Kidney (tissue), 14 donors: Measurements from ENCODE around the gene MED14. TPM values are rescaled to one million over a fixed set of nuclear protein-coding genes. Genes with fewer than 3 reads are reported as not detected.

Experiments
- DNase-seq, 5 donors: peaks; one replicate each; pipeline ENCODE4 v3.0.0-alpha.2; 2013 to 2020
- FAIRE-seq: peaks from 2 replicates; lab custom pipeline; 2012; peaks lifted over from hg19 to GRCh38; lab: Jason Lieb, UNC
- H3K27ac ChIP-seq, 2 donors: one replicate each; pipeline ENCODE4 v1.7.0; 2013; ENCODE audit warnings: low read depth in 2 of 2, low read length in 2 of 2, inconsistent platforms in 1 of 2
- H3K27me3 ChIP-seq: one replicate; pipeline ENCODE4 v1.7.1; 2013; ENCODE audit warnings: low read length, inconsistent platforms; ENCODE audit not compliant: control insufficient read depth, insufficient read depth
- H3K36me3 ChIP-seq, 3 donors: one replicate each; pipeline versions ENCODE4 v1.7.0 to v1.7.1; 2013; ENCODE audit warnings: low read length in 3 of 3, control low read depth in 1 of 3, inconsistent platforms in 1 of 3; ENCODE audit not compliant: insufficient read depth in 3 of 3, control insufficient read depth in 2 of 3
- H3K4me1 ChIP-seq, 3 donors: one replicate each; pipeline versions ENCODE4 v1.7.0 to v1.7.1; 2013; ENCODE audit warnings: low read length in 3 of 3, inconsistent platforms in 1 of 3, low read depth in 1 of 3; ENCODE audit not compliant: control insufficient read depth in 2 of 3, insufficient read depth in 2 of 3
- H3K4me3 ChIP-seq, 3 donors: one replicate each; pipeline versions ENCODE4 v1.7.0 to v1.8.1; 2013; ENCODE audit warnings: low read length in 3 of 3, control low read depth in 1 of 3, inconsistent platforms in 1 of 3
- H3K9ac ChIP-seq, 3 donors: one replicate each; pipeline versions ENCODE4 v1.7.0 to v1.7.1; 2013; ENCODE audit warnings: low read length in 3 of 3, control low read depth in 1 of 3, inconsistent platforms in 1 of 3
- H3K9me3 ChIP-seq, 3 donors: one replicate each; pipeline versions ENCODE4 v1.7.0 to v1.7.1; 2013; ENCODE audit warnings: low read length in 3 of 3, control low read depth in 1 of 3, inconsistent platforms in 1 of 3; ENCODE audit not compliant: control insufficient read depth in 2 of 3, insufficient read depth in 1 of 3
- CTCF ChIP-seq: IDR thresholded peaks from 3 replicates; pipeline ENCODE4 v1.5.1; 2012; ENCODE audit warnings: mild to moderate bottlenecking, moderate library complexity, borderline replicate concordance; ENCODE audit not compliant: insufficient read depth; ENCODE audit errors: extremely low read depth
- intact Hi-C: fragments of 100-400 bp; cut with DNase I; formaldehyde crosslinking; loops from one replicate; pipeline ENCODE4 v1.11.1; 2022
- polyA plus RNA-seq: library from polyadenylated mRNA; stranded (reverse); fragments of 350-450 nt; fragmentation: Illumina TruSeq; extraction: RNeasy Lipid Tissue Mini Kit (QIAGEN cat#74804); gene quantifications from one replicate; pipeline ENCODE4 v1.2.3, GENCODE V29; 2014; ENCODE audit warnings: low read depth, low replicate concordance; ENCODE audit not compliant: insufficient read depth
- total RNA-seq: library from RNA; stranded (reverse); fragmentation: NEBNext Ultra II Directional; extraction: Animal tissue kit (Norgen Biotek cat#: 25700); gene quantifications from one replicate; pipeline ENCODE4 v1.2.1, GENCODE V29; 2021
- donor health status: control.
- donor health status: control.
- donor health status: control.
- donor health status: control.
- donor health status: control.
- donor health status: DM: yes; HTN: yes; CAD: no.
- donor health status: Normal renal cell carcinoma (clear cell type).

MED14 gene
- total and polyA plus RNA-seq, 2 donors from 2014 or later, result 5.9 to 53.7 TPM

GRCh38 chrX:40647307-40648197 lies 87.8 kb downstream of the MED14 start, which contains the start of gene CXorf38:
Gene CXorf38, minus strand, starts transcription at chrX:40647561. Its CDS starts 41 bp downstream, at chrX:40647520.
- intact Hi-C loops, result no loop called here
- H3K27me3 ChIP-seq, result peaks cover 14% of the 10 kb centered on the region
- TF ChIP-seq CTCF, result no peak

GRCh38 chrX:40646489-40647306 lies 88.6 kb downstream of the MED14 start:
- DNase-seq (peak; percentile 16 to 89 (median 39)), FAIRE-seq (no peak)
- no peak for TF ChIP-seq CTCF
- Histone ChIP-seq H3K4me3 (peak overlapping the region; percentile 65 to 79 (median 75)), H3K27me3 (peaks cover 14% of the 10 kb centered on the region), H3K27ac (peak overlapping the region; percentile 80 to 84), H3K9me3 (no peaks in the 10 kb centered on the region), H3K9ac (peak overlapping the region; percentile 38 to 77 (median 71)), H3K4me1 (peaks cover 0 to 9% (median 0%) of the 10 kb centered on the region in 3 donors), H3K36me3 (no peaks in the 10 kb centered on the region)
- intact Hi-C loops, result no loop called here

More at GRCh38 chrX:40647307-40648197, 87.8 kb downstream of the MED14 start, which contains the start of gene CXorf38:
- DNase-seq (peak; percentile 93 to 98 (median 95)), FAIRE-seq (no peak)
- Histone ChIP-seq H3K36me3 (no peaks in the 10 kb centered on the region), H3K27ac (peak within 1 kb of the TSS; percentile 80 to 84), H3K9me3 (no peaks in the 10 kb centered on the region), H3K4me1 (peaks cover 0 to 9% (median 0%) of the 10 kb centered on the region in 3 donors), H3K9ac (peak within 1 kb of the TSS; percentile 38 to 77 (median 71)), H3K4me3 (peak within 1 kb of the TSS; percentile 65 to 79 (median 75))

GRCh38 chrX:40644821-40645358 lies 90.5 kb downstream of the MED14 start:
- DNase-seq (peak in 3 of 5 donors; percentile 6 to 80 (median 54)), FAIRE-seq (no peak)
- intact Hi-C loops, result no loop called here
- no peaks in the 10 kb centered on the region for H3K36me3 ChIP-seq
- H3K9ac ChIP-seq, result peak overlapping the region in 2 of 3 donors; percentile 41 to 67
- H3K4me1 ChIP-seq, result peaks cover 0 to 9% (median 0%) of the 10 kb centered on the region in 3 donors
- H3K27ac ChIP-seq, result peak overlapping the region; percentile 89 to 93
- no peaks in the 10 kb centered on the region for H3K9me3 ChIP-seq
- H3K4me3 ChIP-seq, result peak overlapping the region; percentile 20 to 65 (median 51)
- TF ChIP-seq CTCF, result no peak
- H3K27me3 ChIP-seq, result peaks cover 14% of the 10 kb centered on the region
